ENCODE results near the gene OLFML2A. TPM values are rescaled to one million over a fixed set of nuclear protein-coding genes. Genes with fewer than 3 reads are reported as not detected.

OLFML2A gene
- total RNA-seq, 1 experiment from 2014 or later: 5.8 TPM

- H2AFZ ChIP-seq (ENCODE audit: low read length): no peak overlapping the region
These were observed 62.8 kb downstream of the OLFML2A start for GRCh38 chr9:124839612-124840299.

More at GRCh38 chr9:124839612-124840299, 62.8 kb downstream of the OLFML2A start:
- Histone ChIP-seq H3K9me3 (ENCODE audit: control insufficient read depth, low read depth, low read length) (no peaks in the 10 kb centered on the region), H3K79me2 (ENCODE audit: insufficient read depth, low read length) (no peaks in the 10 kb centered on the region), H3K27ac (ENCODE audit: insufficient read length, low read depth, low read length) (no peak overlapping the region), H4K20me1 (ENCODE audit: control insufficient read depth, insufficient read depth, insufficient read length) (no peaks in the 10 kb centered on the region), H2AK5ac (ENCODE audit: insufficient read length, low read length) (no peak overlapping the region), H2BK12ac (ENCODE audit: insufficient read length, low read depth, low read length) (no peak overlapping the region), H4K5ac (ENCODE audit: insufficient read length, low read depth, low read length) (no peak overlapping the region), H2BK120ac (ENCODE audit: low read depth, low read length, poor library complexity, severe bottlenecking) (no peak overlapping the region), H3K23me2 (ENCODE audit: insufficient read length, low read depth, low read length, poor library complexity, severe bottlenecking) (no peaks in the 10 kb centered on the region), H3K56ac (ENCODE audit: insufficient read length, low read depth, low read length) (no peak overlapping the region), H4K8ac (replicated peaks; ENCODE audit: insufficient read length, low read depth, low read length) (no peak overlapping the region), H3K9ac (ENCODE audit: extremely low read depth, insufficient read length, low read length) (no peak overlapping the region), H3K79me1 (ENCODE audit: insufficient read depth, low read depth, low read length, poor library complexity, severe bottlenecking) (no peaks in the 10 kb centered on the region), H3K27me3 (ENCODE audit: insufficient read depth, low read length) (no peaks in the 10 kb centered on the region), H3K23ac (ENCODE audit: insufficient read length, low read depth, low read length) (no peak overlapping the region), H3K4ac (ENCODE audit: low read depth, low read length) (no peak overlapping the region), H3K18ac (ENCODE audit: insufficient read length, low read depth, low read length) (peak overlapping the region; percentile 15), H3K4me2 (ENCODE audit: insufficient read depth, insufficient read length, low read length) (no peak overlapping the region), H4K91ac (ENCODE audit: insufficient read length, low read depth, low read length) (no peak overlapping the region), H3K14ac (ENCODE audit: insufficient read depth, low read length) (no peak overlapping the region; the same call in 1 of the 2 replicates), H2BK15ac (ENCODE audit: low read depth, low read length) (no peak overlapping the region), H3T11ph (ENCODE audit: low read length) (no peak overlapping the region), H2BK20ac (ENCODE audit: low read depth, low read length, poor library complexity, severe bottlenecking) (no peak overlapping the region), H3K4me1 (ENCODE audit: insufficient read depth, low read length) (no peaks in the 10 kb centered on the region), H2BK5ac (ENCODE audit: insufficient read length, low read length) (no peak overlapping the region)
- H3K36me3 Mint-ChIP-seq (ENCODE audit: insufficient read depth in 1 of 3, low read depth in 3 of 3): no peaks in the 10 kb centered on the region; a peak in 1 of 7 replicates
- no peaks in the 10 kb centered on the region for H3K9me3 Mint-ChIP-seq
- peak; percentile 75 for TF ChIP-seq CTCF (conservative IDR thresholded peaks at IDR 0.05)
- H3K27ac Mint-ChIP-seq: peak overlapping the region in 1 of 3 experiments; percentile 91; a peak in 1 of 7 replicates
- peaks cover 2 to 16% of the 10 kb centered on the region in 2 experiments; a peak in 2 of 4 replicates for H3K4me1 Mint-ChIP-seq
- no peaks in the 10 kb centered on the region for H3K27me3 Mint-ChIP-seq (ENCODE audit: low read depth)
- no CpG with 5 or more reads among the region's 12 CpGs for WGBS (ENCODE audit: extremely low coverage, insufficient read length, low lambda C conversion rate)
- peak overlapping the region in 1 of 2 experiments; percentile 27; a peak in 1 of 5 replicates for H3K4me3 Mint-ChIP-seq
- peak; percentile 79 for DNase-seq
